Smooth muscle cell (in vitro differentiated cells): Measurements from ENCODE around the gene NRG2. TPM values are rescaled to one million over a fixed set of nuclear protein-coding genes. Genes with fewer than 3 reads are reported as not detected.

ENCODE experiments used
- DNase-seq: peaks from one replicate; lab custom pipeline; 2025; ENCODE audit not compliant: unreplicated experiment; lab: John Stamatoyannopoulos, UW
- H2AFZ ChIP-seq: fragments of 200-600 bp; sonication (generic); 2 replicates; pipeline ENCODE4 v1.6.0; 2016; ENCODE audit warnings: antibody characterized with exemption, low read depth, mild to moderate bottlenecking
- H3F3A ChIP-seq: fragments of 200-600 bp; sonication (generic); 2 replicates; pipeline ENCODE4 v1.6.0; 2017; ENCODE audit warnings: antibody characterized with exemption, low read depth
- H3K27ac ChIP-seq: fragments of 200-600 bp; sonication (generic); 2 replicates; pipeline ENCODE4 v1.5.1; 2016; ENCODE audit warnings: low read depth, mild to moderate bottlenecking
- H3K27me3 ChIP-seq: fragments of 200-600 bp; sonication (generic); 2 replicates; pipeline ENCODE4 v1.6.1; 2016; ENCODE audit warnings: low read depth, mild to moderate bottlenecking
- H3K36me3 ChIP-seq: fragments of 200-600 bp; sonication (generic); 2 replicates; pipeline ENCODE4 v1.5.1; 2016; ENCODE audit warnings: low read depth
- H3K4me1 ChIP-seq: fragments of 200-600 bp; sonication (generic); 2 replicates; pipeline ENCODE4 v1.5.1; 2016; ENCODE audit warnings: low read depth
- H3K4me2 ChIP-seq: fragments of 200-600 bp; sonication (generic); 2 replicates; pipeline ENCODE4 v1.6.0; 2016; ENCODE audit warnings: mild to moderate bottlenecking
- H3K4me3 ChIP-seq: fragments of 200-600 bp; sonication (generic); 2 replicates; pipeline ENCODE4 v1.5.1; 2016; ENCODE audit warnings: mild to moderate bottlenecking
- H3K79me2 ChIP-seq: fragments of 200-600 bp; sonication (generic); 2 replicates; pipeline ENCODE4 v1.6.0; 2016; ENCODE audit warnings: low read depth, mild to moderate bottlenecking
- H3K9ac ChIP-seq: fragments of 200-600 bp; sonication (generic); 2 replicates; pipeline ENCODE4 v1.6.0; 2016; ENCODE audit warnings: low read depth
- H3K9me3 ChIP-seq: fragments of 200-600 bp; sonication (generic); replicated peaks from 2 replicates; pipeline ENCODE4 v1.5.1; 2016; ENCODE audit warnings: low read depth
- H4K20me1 ChIP-seq: fragments of 200-600 bp; sonication (generic); 2 replicates; pipeline ENCODE4 v1.6.0; 2016; ENCODE audit warnings: low read depth
- WGBS: methylation state at CpG from one replicate; pipeline ENCODE4 v1.1.7; 2016; ENCODE audit warnings: low lambda C conversion rate; 5-methylcytosine and 5-hydroxymethylcytosine counted together
- polyA plus RNA-seq: library from polyadenylated mRNA; unstranded; fragments of >200 nt; fragmentation: Nextera tagmentation; extraction: Ambion mirVana; gene quantifications from 2 replicates; pipeline ENCODE4 v1.2.1, GENCODE V29; 2016
- total RNA-seq: library from RNA; depleted of rRNA; stranded (reverse); fragments of >200 nt; gene quantifications from 2 replicates; pipeline ENCODE4 v1.2.3, GENCODE V29; 2014
- TF ChIP-seq, protein P1 (sequence below): fragments of 200-600 bp; sonication (generic); IDR thresholded peaks from 2 replicates; pipeline ENCODE4 v1.5.1; 2017; ENCODE audit warnings: borderline replicate concordance, mild to moderate bottlenecking, antibody characterized with exemption; ENCODE audit not compliant: insufficient read depth, poor library complexity, severe bottlenecking

Gene NRG2
- total and polyA plus RNA-seq, 2 experiments from 2014 or later: 0.09 to 0.25 TPM

DNA sequence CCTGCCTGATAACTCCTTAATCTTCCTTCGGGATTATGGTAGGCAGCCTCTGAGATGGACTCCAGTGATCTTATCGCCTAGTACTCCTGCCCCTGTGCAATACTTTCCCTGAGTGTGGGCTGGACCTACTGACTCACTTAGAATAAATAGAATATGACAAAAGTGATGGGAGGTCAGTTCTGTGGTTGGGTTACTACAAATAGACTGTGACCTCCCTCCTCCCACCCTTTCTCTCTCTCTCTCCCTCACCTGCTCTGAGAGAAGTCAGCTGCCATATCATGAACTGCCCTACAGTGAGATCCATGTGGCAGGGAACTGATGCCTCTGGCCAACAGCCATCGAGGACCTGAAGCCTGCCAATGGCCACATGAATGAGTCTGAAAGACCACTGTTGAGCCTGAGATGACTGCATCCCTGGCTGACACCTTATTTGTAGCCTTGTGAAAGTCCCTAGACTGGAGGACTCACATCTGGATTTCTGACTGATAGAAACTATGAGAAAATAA lies 31.7 kb downstream of the NRG2 start:
- 33% methylated on average over 3 of the region's 3 CpGs for WGBS
- Histone ChIP-seq H3K36me3 (no peaks in the 10 kb centered on the region), H3K27ac (no peak overlapping the region), H3K9ac (no peak overlapping the region), H3K4me3 (no peak overlapping the region), H3K4me2 (no peak overlapping the region), H3K27me3 (peaks cover 58% of the 10 kb centered on the region), H3K4me1 (no peaks in the 10 kb centered on the region), H3K9me3 (no peaks in the 10 kb centered on the region), H2AFZ (no peak overlapping the region), H3F3A (no peaks in the 10 kb centered on the region), H3K79me2 (no peaks in the 10 kb centered on the region), H4K20me1 (no peaks in the 10 kb centered on the region)
- no peak for DNase-seq
- TF ChIP-seq, protein P1, sequence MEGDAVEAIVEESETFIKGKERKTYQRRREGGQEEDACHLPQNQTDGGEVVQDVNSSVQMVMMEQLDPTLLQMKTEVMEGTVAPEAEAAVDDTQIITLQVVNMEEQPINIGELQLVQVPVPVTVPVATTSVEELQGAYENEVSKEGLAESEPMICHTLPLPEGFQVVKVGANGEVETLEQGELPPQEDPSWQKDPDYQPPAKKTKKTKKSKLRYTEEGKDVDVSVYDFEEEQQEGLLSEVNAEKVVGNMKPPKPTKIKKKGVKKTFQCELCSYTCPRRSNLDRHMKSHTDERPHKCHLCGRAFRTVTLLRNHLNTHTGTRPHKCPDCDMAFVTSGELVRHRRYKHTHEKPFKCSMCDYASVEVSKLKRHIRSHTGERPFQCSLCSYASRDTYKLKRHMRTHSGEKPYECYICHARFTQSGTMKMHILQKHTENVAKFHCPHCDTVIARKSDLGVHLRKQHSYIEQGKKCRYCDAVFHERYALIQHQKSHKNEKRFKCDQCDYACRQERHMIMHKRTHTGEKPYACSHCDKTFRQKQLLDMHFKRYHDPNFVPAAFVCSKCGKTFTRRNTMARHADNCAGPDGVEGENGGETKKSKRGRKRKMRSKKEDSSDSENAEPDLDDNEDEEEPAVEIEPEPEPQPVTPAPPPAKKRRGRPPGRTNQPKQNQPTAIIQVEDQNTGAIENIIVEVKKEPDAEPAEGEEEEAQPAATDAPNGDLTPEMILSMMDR: no peak

DNA sequence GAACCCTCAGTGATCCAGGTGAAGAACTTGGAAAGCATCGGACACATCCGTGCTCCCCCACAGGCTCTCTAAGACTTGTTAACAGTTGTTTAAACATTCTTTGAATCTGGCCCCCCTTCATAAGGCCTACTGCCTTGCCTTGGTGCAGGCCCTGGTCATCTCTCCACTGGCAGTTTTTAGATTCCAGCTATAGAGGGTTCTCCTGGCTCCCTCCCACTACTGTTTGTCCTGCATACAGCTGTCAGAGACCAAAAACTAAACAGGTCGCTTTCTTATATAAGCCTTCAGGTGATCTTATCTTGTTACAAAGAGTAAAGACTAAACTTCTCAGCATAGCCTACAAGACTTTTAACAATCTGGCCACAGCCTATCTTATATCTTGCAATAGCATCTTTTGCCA lies 32.3 kb downstream of the NRG2 start:
- H3K27me3 ChIP-seq: peaks cover 64% of the 10 kb centered on the region
- H3K4me3 ChIP-seq: no peak overlapping the region
- H3K36me3 ChIP-seq: no peaks in the 10 kb centered on the region
- TF ChIP-seq, protein P1: no peak
- no peaks in the 10 kb centered on the region for H3K9me3 ChIP-seq
- WGBS: 94% methylated on average over 3 of the region's 3 CpGs
- DNase-seq: no peak
- no peak overlapping the region for H2AFZ ChIP-seq
- H4K20me1 ChIP-seq: no peaks in the 10 kb centered on the region
- no peak overlapping the region for H3K27ac ChIP-seq
- H3F3A ChIP-seq: no peaks in the 10 kb centered on the region
- no peak overlapping the region for H3K4me2 ChIP-seq
- no peaks in the 10 kb centered on the region for H3K4me1 ChIP-seq
- no peak overlapping the region for H3K9ac ChIP-seq
- H3K79me2 ChIP-seq: no peaks in the 10 kb centered on the region

DNA sequence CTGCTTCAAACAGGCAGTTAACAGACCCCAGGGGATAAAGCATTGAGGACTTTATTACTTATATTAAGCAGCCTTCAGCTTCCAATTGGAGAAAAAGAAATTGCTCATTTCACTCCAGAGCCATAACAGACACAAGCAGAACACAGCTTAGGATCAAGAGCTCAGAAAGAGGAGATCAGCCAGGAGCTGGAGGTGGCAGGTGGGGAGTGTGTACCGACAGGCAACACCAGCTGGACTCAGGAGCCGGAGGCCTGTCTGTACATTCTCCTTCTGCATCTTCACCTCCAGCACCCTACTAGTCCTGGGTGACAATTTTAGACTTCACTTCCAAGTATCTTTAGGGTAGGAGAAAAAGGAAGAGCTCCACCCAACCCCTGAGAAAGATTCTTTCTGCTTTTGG lies 35.8 kb downstream of the NRG2 start:
- Histone ChIP-seq H3K4me1 (no peaks in the 10 kb centered on the region), H3K9me3 (no peaks in the 10 kb centered on the region), H3K9ac (no peak overlapping the region), H3K4me2 (no peak overlapping the region), H3K79me2 (no peaks in the 10 kb centered on the region), H3K4me3 (no peak overlapping the region), H2AFZ (no peak overlapping the region), H3F3A (no peaks in the 10 kb centered on the region), H3K27me3 (peaks cover 77% of the 10 kb centered on the region), H4K20me1 (no peaks in the 10 kb centered on the region), H3K27ac (no peak overlapping the region), H3K36me3 (no peaks in the 10 kb centered on the region)
- TF ChIP-seq, protein P1: no peak
- no peak for DNase-seq
- WGBS: 95% methylated on average over 2 of the region's 2 CpGs

DNA sequence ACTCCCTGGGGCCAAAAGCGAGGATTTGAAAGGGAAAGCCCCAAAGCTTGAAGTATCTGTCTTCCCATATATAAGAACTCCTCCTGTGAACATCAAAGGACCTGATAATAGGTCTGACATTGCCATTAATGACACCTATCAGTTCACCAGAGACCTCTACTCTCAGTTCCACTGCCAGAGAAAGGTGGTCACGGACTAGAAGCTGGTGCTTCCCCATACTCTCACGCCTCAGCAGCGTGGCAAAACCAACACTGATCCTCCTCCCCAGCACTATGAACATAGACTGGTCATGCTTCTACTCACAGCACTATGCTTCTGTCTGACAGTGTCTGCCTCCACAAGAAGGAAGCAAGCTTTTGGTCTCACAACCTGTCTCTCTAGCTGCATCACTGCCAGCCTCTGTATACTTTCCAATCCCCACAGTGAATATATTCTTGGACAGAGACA lies 37.9 kb downstream of the NRG2 start:
- Histone ChIP-seq H3F3A (no peaks in the 10 kb centered on the region), H3K79me2 (no peaks in the 10 kb centered on the region), H3K36me3 (no peaks in the 10 kb centered on the region), H3K27me3 (peaks cover 79% of the 10 kb centered on the region), H3K27ac (no peak overlapping the region), H3K4me2 (no peak overlapping the region), H2AFZ (no peak overlapping the region), H3K9ac (no peak overlapping the region), H3K4me1 (no peaks in the 10 kb centered on the region), H3K9me3 (no peaks in the 10 kb centered on the region), H4K20me1 (no peaks in the 10 kb centered on the region), H3K4me3 (no peak overlapping the region)
- no peak for DNase-seq
- WGBS: 79% methylated on average over 4 of the region's 4 CpGs
- TF ChIP-seq, protein P1: no peak
